Left forelimb (tissue), 1 donor: Measurements from ENCODE around the gene MAPK8IP3.
A peak's percentile ranks its signal among the peaks of the same experiment; 100 is the strongest.

Experiments
- DNase-seq: peaks from one replicate; pipeline ENCODE4 v3.0.0-alpha.2; 2018; ENCODE audit warnings: low spot score

MAPK8IP3 gene

DNA sequence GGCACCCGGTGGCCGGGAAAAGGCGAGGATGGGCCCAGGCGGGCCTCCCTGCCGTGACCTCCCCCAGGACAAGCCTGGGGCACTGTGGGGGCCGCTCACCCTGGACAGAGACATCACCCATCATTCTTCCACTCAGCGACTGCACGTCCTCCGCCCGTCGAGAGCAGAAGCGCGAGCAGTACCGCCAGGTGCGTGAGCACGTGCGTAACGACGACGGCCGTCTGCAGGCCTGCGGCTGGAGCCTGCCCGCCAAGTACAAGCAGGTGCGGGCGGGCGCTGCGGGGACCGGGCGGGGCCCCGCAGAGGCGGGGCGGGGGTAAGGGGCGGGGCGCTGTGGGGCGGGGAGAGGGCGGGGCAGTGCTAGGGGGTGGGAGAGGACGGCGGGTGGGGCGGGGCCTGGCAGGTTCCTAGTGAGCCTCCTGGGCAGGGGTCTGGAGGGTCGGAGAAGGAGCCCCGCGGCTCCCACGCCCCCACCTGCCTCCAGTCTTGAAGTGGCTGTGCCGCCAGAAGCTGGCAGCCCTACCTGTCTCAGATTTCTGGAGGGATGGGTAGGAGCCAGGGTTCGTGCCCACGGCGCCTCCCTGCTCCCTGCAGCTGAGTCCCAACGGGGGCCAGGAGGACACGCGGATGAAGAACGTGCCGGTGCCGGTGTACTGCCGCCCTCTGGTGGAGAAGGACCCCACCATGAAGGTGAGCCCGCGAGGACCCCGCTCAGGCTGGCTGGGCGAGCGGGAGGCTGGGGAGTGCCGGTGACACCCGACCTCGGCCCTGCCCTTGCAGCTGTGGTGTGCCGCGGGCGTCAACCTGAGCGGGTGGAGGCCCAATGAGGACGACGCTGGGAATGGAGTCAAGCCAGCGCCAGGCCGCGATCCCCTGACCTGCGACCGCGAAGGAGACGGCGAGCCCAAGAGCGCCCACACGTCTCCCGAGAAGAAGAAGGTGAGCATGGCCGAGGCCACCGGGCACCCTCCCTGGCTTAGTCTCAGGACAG lies 57.8 kb downstream of the MAPK8IP3 start:
- DNase-seq: no peak

DNA sequence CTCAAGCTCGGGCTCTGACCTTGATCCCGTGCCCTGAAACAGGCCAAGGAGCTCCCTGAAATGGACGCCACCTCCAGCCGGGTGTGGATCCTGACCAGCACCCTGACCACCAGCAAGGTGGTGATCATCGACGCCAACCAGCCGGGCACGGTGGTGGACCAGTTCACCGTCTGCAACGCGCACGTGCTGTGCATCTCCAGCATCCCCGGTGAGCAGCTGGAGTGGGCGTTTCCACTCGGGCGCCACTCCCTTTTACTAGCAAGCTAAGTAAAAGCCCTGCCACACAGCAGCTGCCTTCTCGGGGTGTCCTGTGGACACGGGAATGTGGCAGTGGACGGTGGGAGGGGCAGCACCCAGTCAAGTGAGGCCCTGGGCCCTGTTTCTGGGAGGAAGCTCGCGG lies 59.0 kb downstream of the MAPK8IP3 start:
- DNase-seq: no peak

DNA sequence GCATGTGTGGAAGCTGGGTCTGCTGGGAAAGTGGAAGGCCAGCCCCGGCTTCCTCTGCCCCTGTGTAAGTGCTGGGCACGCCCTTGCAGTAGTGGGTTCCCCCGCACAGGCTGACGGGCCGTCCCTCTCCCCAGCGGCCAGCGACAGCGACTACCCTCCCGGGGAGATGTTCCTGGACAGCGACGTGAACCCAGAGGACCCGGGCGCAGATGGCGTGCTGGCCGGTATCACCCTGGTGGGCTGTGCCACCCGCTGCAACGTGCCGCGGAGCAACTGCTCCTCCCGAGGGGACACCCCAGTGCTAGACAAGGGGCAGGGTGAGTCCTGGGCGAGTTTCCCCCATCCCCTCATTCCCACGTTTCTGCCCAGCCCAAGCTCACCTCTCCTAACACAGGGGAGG lies 59.8 kb downstream of the MAPK8IP3 start:
- DNase-seq: no peak

DNA sequence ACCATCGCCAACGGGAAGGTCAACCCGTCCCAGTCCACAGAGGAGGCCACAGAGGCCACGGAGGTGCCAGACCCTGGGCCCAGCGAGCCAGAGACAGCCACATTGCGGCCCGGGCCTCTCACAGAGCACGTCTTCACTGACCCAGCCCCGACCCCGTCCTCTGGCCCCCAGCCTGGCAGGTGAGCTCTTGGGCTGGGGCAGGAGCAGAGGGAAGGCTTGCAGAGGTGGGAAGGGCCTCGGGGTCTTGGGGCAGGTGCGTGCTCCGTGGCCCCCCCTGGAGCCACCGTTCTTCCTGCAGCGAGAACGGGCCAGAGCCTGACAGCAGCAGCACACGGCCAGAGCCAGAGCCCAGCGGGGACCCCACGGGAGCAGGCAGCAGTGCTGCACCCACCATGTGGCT lies 60.2 kb downstream of the MAPK8IP3 start:
- DNase-seq: no peak

DNA sequence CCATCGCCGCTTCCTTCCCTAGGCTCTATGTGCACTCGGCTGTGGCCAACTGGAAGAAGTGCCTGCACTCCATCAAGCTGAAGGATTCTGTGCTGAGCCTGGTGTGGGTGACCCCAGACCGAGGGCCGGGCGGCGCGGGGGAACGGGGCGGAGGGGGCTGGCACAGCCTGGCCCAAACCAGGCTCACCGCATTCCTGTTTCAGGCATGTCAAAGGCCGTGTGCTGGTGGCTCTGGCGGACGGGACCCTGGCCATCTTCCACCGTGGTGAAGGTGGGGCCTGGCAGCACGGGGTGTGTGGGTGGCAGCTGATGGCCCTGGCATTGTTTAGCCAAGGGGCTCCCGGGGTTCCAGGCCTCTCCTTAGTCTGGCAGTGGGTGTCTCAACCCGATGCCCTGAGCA lies 60.7 kb downstream of the MAPK8IP3 start:
- no peak for DNase-seq

DNA sequence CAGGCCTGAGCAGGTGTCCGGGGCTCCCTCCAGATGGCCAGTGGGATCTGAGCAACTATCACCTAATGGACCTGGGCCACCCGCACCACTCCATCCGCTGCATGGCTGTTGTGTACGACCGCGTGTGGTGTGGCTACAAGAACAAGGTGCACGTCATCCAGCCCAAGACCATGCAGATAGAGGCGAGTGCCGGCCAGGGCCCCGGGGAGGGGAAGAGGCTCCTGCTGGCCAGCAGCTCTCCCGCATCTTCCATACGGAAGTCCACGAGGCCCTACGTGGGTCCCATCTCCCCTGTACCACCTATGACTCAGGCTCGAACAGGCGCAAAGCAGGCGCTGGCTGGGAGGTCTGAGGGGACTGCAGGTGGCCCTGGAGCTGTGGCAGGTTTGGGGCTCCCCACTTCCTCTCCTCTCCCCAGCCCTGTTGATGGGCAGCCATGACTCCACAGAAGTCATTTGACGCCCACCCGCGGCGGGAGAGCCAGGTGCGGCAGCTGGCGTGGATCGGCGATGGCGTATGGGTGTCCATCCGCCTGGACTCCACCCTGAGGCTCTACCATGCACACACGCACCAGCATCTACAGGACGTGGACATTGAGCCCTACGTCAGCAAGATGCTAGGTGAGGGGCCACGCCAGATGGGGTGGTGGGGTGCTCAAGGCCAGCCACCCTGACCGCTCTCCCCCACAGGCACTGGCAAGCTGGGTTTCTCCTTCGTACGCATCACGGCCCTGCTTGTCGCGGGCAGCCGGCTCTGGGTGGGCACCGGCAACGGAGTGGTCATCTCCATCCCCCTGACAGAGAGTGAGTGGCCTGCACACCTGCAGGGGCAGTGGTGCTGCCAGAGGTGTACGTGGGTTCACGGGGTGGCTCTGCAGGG lies 61.4 kb downstream of the MAPK8IP3 start:
- no peak for DNase-seq

DNA sequence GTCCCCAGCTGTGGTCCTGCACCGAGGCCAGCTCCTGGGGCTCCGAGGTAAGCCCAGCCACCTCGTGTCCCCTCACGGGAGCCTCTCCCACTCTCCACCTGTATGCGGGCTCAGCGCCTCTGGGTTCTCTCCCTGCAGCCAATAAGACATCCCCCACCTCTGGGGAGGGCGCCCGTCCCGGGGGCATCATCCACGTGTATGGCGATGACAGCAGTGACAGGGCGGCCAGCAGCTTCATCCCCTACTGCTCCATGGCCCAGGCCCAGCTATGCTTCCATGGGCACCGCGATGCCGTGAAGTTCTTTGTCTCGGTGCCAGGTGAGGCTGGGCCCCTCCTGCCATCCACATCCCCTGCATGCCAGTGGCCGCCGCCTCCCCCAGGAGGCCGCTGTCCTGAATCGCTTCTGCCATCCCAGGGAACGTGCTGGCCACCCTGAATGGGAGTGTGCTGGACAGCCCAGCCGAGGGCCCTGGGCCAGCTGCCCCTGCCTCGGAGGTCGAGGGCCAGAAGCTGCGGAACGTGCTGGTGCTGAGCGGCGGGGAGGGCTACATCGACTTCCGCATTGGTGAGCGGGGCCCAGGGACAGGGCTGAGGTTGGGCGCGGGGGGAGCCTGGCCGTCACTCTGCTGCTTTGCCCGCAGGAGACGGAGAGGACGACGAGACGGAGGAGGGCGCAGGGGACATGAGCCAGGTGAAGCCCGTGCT lies 62.2 kb downstream of the MAPK8IP3 start:
- no peak for DNase-seq

DNA sequence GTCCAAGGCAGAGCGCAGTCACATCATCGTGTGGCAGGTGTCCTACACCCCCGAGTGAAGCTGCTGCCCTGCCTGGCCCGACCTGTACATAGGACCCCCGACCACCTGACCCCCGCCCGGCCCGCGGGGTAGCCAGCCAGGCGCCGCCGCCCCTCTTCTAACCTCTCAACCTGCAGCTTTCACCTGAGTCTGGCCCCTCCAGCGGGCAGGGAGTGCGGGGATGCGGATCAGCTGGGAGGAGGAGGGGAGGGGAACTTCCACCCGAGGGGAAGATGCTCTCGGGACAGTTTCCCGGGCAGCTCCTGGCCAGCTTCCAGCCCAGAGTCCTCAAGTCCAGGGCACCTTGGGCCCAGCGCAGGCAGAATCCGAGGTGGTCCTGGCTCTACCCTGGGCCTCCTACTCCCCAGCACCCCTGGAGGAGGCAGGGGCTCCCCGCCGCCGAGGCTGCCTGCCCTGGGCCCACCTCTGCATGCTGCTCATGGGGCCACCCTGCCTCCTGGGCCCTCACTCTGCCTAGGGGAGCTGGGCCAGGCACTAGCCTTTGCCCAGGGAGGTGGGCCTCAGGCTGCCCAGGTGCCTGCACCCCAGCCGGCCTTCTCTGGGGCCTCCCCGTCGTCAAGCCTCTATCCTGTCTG lies 62.9 kb downstream of the MAPK8IP3 start:
- no peak for DNase-seq

DNA sequence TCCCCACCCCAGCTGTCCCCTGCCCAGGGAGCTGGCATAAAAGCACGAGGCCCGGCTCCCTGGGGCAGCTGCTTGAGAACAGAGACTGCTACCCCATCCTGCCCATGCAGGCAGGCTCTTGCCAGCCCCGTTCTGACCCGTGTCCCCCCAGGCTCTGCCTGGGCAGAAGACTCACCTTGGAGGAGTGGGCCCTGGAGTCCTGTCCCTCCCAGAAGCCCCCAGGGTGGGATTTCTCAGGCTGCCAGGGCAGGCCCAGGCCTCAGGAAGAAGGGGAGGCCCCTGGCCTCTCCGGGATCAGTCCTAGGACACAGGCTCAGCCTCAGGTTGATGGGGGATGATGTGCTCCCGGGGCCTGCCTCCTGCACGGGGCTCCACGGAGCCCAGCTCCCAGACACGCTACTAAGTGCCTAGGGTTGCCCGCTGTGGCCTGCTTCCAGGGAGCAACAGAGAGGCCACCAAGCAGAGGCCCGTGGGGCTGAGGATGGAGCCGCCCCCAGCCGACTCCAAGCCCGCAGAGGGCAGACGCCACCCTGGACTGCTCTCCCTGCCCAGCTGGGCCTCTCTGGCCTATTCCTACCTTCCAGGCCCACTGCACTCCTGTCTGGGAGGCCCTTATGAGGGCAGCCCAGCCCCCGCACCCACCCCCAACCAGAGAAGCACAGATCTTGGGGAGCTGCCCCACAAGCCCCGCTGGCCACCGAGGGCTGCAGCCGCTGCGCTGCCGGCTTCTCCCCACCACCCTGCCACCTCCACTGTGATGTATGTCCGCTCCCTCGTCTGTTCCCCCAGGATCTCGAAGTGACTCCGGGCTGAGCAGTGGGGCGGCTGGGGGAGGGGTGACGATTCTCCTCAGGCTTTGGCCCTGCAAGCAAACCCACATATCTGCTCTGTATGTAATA lies 63.7 kb downstream of the MAPK8IP3 start:
- no peak for DNase-seq

DNA sequence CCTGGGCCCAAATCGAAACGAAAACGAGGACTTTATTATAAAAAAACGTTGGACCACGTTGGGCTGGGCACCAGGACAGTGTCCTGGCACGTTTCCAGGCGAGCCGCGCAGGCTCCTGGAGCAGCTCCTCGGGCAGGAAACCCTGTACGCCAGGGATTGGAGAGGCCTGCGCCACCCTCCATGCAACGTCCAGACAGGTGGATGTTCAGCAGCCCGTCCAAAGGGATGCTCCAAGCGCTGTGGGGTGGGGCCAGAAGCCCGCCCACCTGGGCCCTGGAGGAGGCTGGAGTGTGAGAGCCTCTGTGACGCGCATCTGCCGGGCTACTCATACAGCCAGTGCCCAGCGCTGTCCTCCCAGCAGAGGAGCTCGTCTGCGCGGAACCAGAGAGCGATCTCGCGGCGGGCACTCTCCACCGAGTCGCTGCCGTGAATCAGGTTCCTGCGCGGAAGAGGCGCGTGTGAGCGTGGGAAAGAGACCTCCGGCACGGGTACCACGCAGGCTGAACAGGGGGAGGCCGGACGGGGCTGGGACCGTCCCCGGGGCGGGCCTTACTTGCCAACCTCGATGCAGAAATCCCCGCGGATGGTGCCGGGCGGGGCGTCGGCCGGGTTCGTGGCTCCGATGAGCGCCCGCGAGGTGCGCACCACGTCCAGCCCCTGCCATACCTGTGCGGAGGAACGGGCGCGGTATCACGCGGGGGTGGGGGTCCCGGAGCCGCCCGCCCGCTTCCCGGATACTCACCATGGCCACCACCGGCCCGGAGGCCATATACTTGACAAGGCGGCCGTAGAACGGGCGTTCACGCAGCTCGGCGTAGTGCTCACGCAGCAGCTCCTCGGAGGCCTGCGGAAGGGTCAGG lies 64.6 kb downstream of the MAPK8IP3 start:
- no peak for DNase-seq

DNA sequence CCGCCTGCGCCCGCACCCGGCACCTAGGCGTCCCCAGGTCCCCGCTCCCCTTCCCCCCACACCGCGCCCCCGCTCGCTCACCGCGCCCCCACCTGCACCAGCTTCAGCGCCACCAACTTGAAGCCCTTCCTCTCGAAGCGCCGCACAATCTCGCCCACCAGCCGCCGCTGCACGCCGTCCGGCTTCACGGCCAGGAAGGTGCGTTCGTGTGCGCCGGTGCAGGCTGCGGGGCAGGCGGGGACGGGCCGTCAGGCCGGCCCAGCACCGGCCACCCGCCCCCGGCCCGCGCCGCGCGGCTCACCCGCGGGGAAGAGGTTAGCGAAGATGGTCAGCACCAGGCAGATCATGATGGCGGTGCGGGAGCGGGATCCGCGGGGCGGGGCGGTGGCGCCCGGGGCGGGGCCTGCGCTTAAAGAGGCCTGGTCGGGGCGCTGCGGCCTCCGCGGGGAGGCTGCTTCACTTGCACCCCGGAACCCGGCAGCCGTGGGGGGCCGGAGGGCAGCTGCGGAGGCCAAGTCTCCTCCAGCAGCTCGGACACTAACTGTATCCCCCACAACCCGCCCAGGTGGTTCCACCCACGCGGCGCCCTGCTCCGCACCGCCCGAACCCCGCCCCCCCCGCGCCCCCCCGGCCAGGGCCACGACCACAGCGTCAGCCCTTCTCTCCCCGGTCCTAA lies 65.3 kb downstream of the MAPK8IP3 start, which contains the start of gene NME3:
NME3 (minus strand) TSS at position 356 of the 676 bp plus-strand sequence; CDS start at position 347, 9 bp downstream.
- peak; percentile 90 for DNase-seq

DNA sequence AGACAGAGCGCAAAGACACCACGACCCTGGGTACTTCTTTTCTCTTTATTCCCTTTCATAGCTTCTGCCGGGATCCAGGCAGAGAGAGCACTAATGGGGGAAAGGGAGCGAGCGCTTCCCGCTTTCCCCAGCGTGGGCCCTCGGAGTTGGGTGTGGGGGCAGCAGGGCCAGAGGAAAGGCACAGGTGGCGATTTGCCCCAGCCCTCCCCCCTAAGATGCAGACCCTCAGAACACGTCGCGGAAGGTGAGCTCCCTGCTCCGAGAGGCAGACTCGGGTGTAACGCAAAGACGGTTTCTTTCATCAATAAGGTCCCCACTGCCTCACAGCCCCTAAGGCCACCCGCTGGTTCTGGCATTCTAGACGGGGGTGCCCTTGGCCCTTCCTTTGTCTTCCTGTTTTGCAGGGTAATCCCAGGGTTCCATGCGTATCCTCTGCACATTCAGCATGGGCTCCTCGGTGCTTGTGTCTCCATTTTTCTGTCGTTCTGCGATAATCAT lies 65.9 kb downstream of the MAPK8IP3 start:
- no peak for DNase-seq

DNA sequence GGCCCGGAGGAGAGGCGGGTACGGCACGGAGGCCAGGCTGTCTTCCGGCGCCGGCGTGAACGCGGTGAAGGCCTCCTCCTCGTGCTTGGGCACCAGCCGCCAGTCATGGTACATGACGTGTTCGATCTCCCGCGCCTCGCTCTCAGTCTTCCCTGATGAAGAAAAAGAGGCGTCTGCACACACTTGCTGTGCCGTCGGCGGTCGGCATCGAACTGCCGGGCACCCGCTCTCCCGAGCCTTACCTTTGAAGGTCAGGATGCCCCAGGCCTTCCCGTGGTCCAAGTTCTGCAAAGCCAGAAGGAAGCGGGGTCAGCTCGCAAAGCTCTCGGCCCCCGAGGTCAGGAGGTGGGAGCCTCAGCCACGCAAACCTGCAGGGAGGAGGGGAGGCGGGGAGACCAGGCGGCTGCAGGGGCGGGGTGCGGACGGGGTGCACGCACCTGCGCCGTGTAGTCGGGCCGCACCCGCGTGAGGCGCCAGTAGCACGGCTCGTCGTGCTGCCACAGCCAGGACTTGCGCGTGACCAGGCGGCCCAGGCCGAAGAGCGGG lies 66.4 kb downstream of the MAPK8IP3 start, which contains the start of gene EME2:
EME2 (plus strand) TSS at position 449 of the 546 bp plus-strand sequence. CDS start 418 bp downstream, outside the sequence.
- DNase-seq: no peak

DNA sequence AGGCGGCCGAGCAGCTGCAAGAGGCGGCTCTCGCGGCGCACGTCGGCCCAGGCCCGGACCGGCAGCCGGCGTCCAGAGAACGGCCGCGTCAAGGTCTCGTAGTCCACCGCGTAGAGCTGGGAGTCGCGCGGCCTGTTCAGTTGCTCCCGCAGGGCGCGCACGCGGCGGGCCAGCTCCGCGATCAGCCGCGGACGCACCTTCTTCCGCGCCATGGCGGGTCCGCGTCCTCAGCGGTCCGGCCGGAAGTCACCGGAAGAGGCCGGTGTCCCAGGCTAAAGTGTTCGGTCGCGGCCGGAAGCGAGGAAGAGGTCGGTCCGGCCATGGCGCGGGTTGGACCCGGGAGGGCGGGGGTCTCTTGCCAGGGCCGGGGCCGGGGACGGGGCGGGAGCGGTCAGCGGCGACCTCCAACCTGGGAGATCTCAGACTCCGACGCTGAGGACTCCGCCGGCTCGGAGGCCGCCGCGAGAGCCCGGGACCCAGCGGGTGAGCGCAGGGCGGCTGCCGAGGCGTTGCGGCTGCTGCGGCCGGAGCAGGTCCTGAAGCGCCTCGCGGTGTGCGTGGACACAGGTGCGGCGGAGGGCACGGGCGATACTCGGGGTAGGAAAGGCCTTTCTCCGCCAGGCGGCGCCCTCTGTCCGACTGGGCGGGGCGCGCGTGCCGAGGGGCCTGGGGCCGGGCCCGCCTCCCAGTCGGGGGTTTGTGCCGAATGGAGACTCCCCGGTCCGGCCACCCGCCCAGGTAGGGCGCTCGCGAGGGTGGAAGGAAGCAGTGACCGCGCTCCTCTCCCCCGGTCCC lies 67.1 kb downstream of the MAPK8IP3 start, which contains the start of gene MRPS34:
MRPS34 (minus strand) TSS at position 227 of the 795 bp plus-strand sequence; CDS start at position 212, 15 bp downstream.
- peak; percentile 89 for DNase-seq

DNA sequence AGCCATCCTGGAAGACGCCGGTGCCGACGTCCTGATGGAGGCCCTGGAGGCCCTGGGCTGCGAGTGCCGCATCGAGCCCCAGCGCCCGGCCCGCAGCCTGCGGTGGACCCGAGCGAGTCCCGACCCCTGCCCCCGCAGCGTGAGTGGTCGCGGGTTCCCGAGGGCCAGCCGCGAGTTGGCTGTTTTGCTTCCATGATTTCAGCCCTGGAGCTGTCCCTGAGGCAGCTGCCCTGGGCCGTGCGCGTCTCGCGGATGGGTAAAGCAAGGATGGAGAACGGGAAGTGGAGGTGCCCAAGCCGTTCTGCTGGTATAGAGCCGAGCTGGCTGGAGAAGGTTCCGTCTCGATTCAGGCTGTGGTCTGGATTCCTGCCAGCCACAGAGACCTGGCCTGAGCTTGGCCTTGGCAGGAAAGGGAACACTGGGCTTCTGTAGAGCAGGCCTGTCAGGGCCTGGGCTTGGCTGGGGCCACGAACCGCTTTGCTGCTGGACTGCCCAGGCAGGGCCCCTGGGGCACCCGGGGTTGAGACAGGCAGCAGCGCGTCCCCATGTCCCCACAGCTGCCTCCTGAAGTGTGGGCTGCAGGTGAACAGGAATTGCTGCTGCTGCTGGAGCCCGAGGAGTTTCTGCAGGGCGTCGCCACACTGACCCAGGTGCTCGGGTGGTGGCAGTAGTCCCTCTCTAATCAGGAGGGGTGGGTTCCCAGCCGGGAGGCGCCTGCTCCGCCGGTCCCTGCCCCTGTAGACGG lies 67.9 kb downstream of the MAPK8IP3 start:
- DNase-seq: no peak

DNA sequence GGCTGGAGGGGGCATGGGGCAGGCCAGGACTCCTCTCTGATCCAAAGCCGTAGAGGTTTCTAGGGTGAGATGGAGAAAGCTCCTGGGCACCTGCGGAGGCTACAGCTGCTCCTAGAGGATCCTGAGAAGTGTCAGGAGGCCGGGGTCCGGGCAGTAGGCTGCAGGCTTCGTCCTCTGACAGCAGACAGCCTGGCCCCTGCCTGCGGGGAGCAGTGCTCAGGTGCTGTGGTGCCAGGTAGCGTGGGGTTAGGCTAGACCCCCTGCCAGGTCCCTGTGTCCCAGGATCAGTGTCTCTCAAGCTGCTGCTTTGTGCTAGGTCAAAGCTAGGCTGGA lies 68.4 kb downstream of the MAPK8IP3 start:
- no peak for DNase-seq
